Panc1 (cell line): Measurements from ENCODE around the gene MED23. TPM values are rescaled to one million over a fixed set of nuclear protein-coding genes. Genes with fewer than 3 reads are reported as not detected.

Experiments
- ATAC-seq: fragments of 200-7000 bp; cut with Tn5 transposase; 2 replicates; pipeline ENCODE4 v1.9.1; 2020; ENCODE audit warnings: mild to moderate bottlenecking, moderate library complexity
- BruUV-seq: library from RNA; stranded (reverse); fragments of 400-500 nt; replicated peaks from 2 replicates; lab custom pipeline; 2021; lab: Mats Ljungman, UMichigan
- CTCF ChIA-PET: fragments of 300-600 bp; sonication (Branson Sonifier 250); formaldehyde crosslinking; loops from one replicate; lab custom pipeline; 2022; ENCODE audit warnings: antibody characterized with exemption; lab: Charles Lee
- POLR2A ChIA-PET: fragments of 300-600 bp; sonication (Branson Sonifier 250); formaldehyde crosslinking; loops from one replicate; lab custom pipeline; 2022; ENCODE audit warnings: antibody characterized with exemption; lab: Charles Lee
- DNase-seq: peaks from one replicate; pipeline ENCODE4 v3.0.0-alpha.2; 2010; ENCODE audit warnings: low read depth, low spot score
- H3K27ac ChIP-seq: 2 replicates; pipeline ENCODE4 v1.5.1; 2011; ENCODE audit warnings: mild to moderate bottlenecking, low read length, inconsistent platforms
- H3K27me3 ChIP-seq: fragments of 200-500 bp; sonication (Bioruptor generic); 2 replicates; pipeline ENCODE4 v1.6.0; 2014; ENCODE audit warnings: low read length, inconsistent platforms; ENCODE audit not compliant: control insufficient read depth, insufficient read depth
- H3K36me3 ChIP-seq: fragments of 200-500 bp; sonication (Bioruptor generic); 2 replicates; pipeline ENCODE4 v1.5.1; 2014; ENCODE audit warnings: inconsistent platforms, mild to moderate bottlenecking, low read length, moderate library complexity; ENCODE audit not compliant: control insufficient read depth, insufficient read depth
- H3K4me1 ChIP-seq: 2 replicates; pipeline ENCODE4 v1.5.1; 2011; ENCODE audit warnings: inconsistent platforms, mild to moderate bottlenecking, low read length, moderate library complexity; ENCODE audit not compliant: control insufficient read depth, insufficient read depth
- H3K4me3 ChIP-seq, 2 experiments: 2 replicates each; pipeline ENCODE4 v1.5.1; 2011 to 2012; ENCODE audit warnings: low read depth in 2 of 2, low read length in 2 of 2, mild to moderate bottlenecking in 2 of 2, inconsistent platforms in 1 of 2, moderate library complexity in 1 of 2
- H3K9me3 ChIP-seq: fragments of 200-500 bp; sonication (Bioruptor generic); 2 replicates; pipeline ENCODE4 v1.5.1; 2014; ENCODE audit warnings: low read depth, mild to moderate bottlenecking, inconsistent platforms, low read length, moderate library complexity; ENCODE audit not compliant: control insufficient read depth, insufficient read depth
- POLR2AphosphoS5 ChIP-seq: IDR thresholded peaks from 2 replicates; pipeline ENCODE4 v1.6.1; 2012; ENCODE audit warnings: mild to moderate bottlenecking, low read depth, low read length, moderate library complexity
- SIN3A ChIP-seq: IDR thresholded peaks from 2 replicates; pipeline ENCODE4 v1.6.1; 2012; ENCODE audit warnings: low read depth, mild to moderate bottlenecking, low read length, moderate library complexity, borderline replicate concordance; ENCODE audit not compliant: insufficient read depth
- TCF7L2 ChIP-seq: IDR thresholded peaks from 2 replicates; pipeline ENCODE4 v1.6.1; 2011; ENCODE audit warnings: mild to moderate bottlenecking, low read depth, low read length, inconsistent platforms
- in situ Hi-C: cut with HindIII; loops from 2 replicates; pipeline ENCODE4 v1.10.0; 2016; ENCODE audit warnings: low sequenced_read_pairs, low pct_unique_long_range_greater_than_20kb
- intact Hi-C: fragments of 100-400 bp; cut with micrococcal nuclease; formaldehyde crosslinking; loops from one replicate; pipeline ENCODE4 v1.10.0; 2022; ENCODE audit not compliant: unreplicated experiment
- total RNA-seq: library from RNA; stranded (reverse); gene quantifications from one replicate; pipeline ENCODE4 v1.2.1, GENCODE V29; 2021; ENCODE audit not compliant: unreplicated experiment
- TF ChIP-seq, protein P1 (sequence below): fragments of 450-650 bp; IDR thresholded peaks from 2 replicates; pipeline ENCODE4 v1.5.1; 2017; ENCODE audit warnings: mild to moderate bottlenecking
- TF ChIP-seq, protein P2 (sequence below), 2 experiments: IDR thresholded peaks; 2 replicates each; pipeline ENCODE4 v1.6.1; 2011 to 2012; ENCODE audit warnings: low read depth in 2 of 2, control low read depth in 1 of 2, low read length in 1 of 2, mild to moderate bottlenecking in 1 of 2, moderate library complexity in 1 of 2; ENCODE audit not compliant: insufficient read depth in 1 of 2

The MED23 gene
- total RNA-seq, 1 experiment from 2014 or later = 18.3 TPM

GRCh38 chr6:131658287-131658686 is 30.2 kb upstream of the MED23 start:
- no TSS peak for BruUV-seq
- in situ Hi-C loops (no loop called here), intact Hi-C loops (no loop called here)
- no peak overlapping the region for H3K4me3 ChIP-seq
- ATAC-seq (no peak), DNase-seq (no peak)
- TF ChIP-seq TCF7L2 = no peak
- TF ChIP-seq, protein P1, sequence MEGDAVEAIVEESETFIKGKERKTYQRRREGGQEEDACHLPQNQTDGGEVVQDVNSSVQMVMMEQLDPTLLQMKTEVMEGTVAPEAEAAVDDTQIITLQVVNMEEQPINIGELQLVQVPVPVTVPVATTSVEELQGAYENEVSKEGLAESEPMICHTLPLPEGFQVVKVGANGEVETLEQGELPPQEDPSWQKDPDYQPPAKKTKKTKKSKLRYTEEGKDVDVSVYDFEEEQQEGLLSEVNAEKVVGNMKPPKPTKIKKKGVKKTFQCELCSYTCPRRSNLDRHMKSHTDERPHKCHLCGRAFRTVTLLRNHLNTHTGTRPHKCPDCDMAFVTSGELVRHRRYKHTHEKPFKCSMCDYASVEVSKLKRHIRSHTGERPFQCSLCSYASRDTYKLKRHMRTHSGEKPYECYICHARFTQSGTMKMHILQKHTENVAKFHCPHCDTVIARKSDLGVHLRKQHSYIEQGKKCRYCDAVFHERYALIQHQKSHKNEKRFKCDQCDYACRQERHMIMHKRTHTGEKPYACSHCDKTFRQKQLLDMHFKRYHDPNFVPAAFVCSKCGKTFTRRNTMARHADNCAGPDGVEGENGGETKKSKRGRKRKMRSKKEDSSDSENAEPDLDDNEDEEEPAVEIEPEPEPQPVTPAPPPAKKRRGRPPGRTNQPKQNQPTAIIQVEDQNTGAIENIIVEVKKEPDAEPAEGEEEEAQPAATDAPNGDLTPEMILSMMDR = no peak
- TF ChIP-seq, protein P2, sequence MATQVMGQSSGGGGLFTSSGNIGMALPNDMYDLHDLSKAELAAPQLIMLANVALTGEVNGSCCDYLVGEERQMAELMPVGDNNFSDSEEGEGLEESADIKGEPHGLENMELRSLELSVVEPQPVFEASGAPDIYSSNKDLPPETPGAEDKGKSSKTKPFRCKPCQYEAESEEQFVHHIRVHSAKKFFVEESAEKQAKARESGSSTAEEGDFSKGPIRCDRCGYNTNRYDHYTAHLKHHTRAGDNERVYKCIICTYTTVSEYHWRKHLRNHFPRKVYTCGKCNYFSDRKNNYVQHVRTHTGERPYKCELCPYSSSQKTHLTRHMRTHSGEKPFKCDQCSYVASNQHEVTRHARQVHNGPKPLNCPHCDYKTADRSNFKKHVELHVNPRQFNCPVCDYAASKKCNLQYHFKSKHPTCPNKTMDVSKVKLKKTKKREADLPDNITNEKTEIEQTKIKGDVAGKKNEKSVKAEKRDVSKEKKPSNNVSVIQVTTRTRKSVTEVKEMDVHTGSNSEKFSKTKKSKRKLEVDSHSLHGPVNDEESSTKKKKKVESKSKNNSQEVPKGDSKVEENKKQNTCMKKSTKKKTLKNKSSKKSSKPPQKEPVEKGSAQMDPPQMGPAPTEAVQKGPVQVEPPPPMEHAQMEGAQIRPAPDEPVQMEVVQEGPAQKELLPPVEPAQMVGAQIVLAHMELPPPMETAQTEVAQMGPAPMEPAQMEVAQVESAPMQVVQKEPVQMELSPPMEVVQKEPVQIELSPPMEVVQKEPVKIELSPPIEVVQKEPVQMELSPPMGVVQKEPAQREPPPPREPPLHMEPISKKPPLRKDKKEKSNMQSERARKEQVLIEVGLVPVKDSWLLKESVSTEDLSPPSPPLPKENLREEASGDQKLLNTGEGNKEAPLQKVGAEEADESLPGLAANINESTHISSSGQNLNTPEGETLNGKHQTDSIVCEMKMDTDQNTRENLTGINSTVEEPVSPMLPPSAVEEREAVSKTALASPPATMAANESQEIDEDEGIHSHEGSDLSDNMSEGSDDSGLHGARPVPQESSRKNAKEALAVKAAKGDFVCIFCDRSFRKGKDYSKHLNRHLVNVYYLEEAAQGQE (IDR thresholded peaks at IDR 0.05; ENCODE audit: insufficient read depth in 1 of 2, low read depth in 2 of 2, low read length in 1 of 2) = no peak
- no peak for TF ChIP-seq POLR2AphosphoS5
- TF ChIP-seq SIN3A = no peak
- H3K27me3 ChIP-seq = no peaks in the 10 kb centered on the region
- H3K4me1 ChIP-seq = no peaks in the 10 kb centered on the region
- no peaks in the 10 kb centered on the region for H3K9me3 ChIP-seq
- ChIA-PET POLR2A (no interaction called here), CTCF (no interaction called here)
- H3K36me3 ChIP-seq = no peaks in the 10 kb centered on the region
- no peak overlapping the region for H3K27ac ChIP-seq

- CTCF ChIA-PET = no interaction called here
- no peak for DNase-seq
Observed at GRCh38 chr6:131657630-131658111, 29.6 kb upstream of the MED23 start.

More at GRCh38 chr6:131657630-131658111, 29.6 kb upstream of the MED23 start:
- POLR2A ChIA-PET = no interaction called here
- intact Hi-C loops = no loop called here
- no peak for ATAC-seq
- H3K36me3 ChIP-seq = no peaks in the 10 kb centered on the region
- H3K4me3 ChIP-seq = no peak overlapping the region
- no peaks in the 10 kb centered on the region for H3K9me3 ChIP-seq
- no peaks in the 10 kb centered on the region for H3K4me1 ChIP-seq
- no peak for TF ChIP-seq POLR2AphosphoS5
- TF ChIP-seq, protein P2 (IDR thresholded peaks at IDR 0.05; ENCODE audit: insufficient read depth in 1 of 2, low read depth in 2 of 2, low read length in 1 of 2) = no peak
- TF ChIP-seq TCF7L2 = no peak
- TF ChIP-seq SIN3A = no peak
- TF ChIP-seq, protein P1 = no peak
- no TSS peak for BruUV-seq
- no peaks in the 10 kb centered on the region for H3K27me3 ChIP-seq
- no peak overlapping the region for H3K27ac ChIP-seq
- in situ Hi-C loops = no loop called here
